Body of pancreas (tissue), 4 donors: Measurements from ENCODE around the gene CDC42BPA. TPM values are rescaled to one million over a fixed set of nuclear protein-coding genes. Genes with fewer than 3 reads are reported as not detected.

Source experiments
- ATAC-seq: fragments of 150-250 bp; one replicate; pipeline ENCODE4 v1.9.1; 2016
- DNase-seq, 4 donors: peaks; one replicate each; pipeline ENCODE4 v3.0.0-alpha.2; 2019
- H3K27ac ChIP-seq, 4 donors: fragments of 200-600 bp; sonication (generic); 1 replicate in 3 of 4; 2 replicates in 1 of 4; pipeline versions ENCODE4 v1.5.1 to v1.6.1; 2016 to 2019; ENCODE audit warnings: mild to moderate bottlenecking in 1 of 4, mixed read lengths in 1 of 4, moderate library complexity in 1 of 4
- H3K27me3 ChIP-seq, 2 donors: fragments of 200-600 bp; sonication (generic); one replicate each; pipeline ENCODE4 v1.6.0; 2016; ENCODE audit warnings: mild to moderate bottlenecking in 1 of 2
- H3K36me3 ChIP-seq, 2 donors: fragments of 200-600 bp; sonication (generic); replicated peaks in 1 of 2; 2 replicates each; pipeline ENCODE4 v1.5.1; 2016; ENCODE audit warnings: low read depth in 2 of 2; ENCODE audit not compliant: insufficient read depth in 1 of 2
- H3K4me1 ChIP-seq: fragments of 200-600 bp; sonication (generic); one replicate; pipeline ENCODE4 v1.6.0; 2016
- H3K4me3 ChIP-seq, 2 donors: fragments of 200-600 bp; sonication (generic); 1 replicate in 1 of 2; 2 replicates in 1 of 2; pipeline ENCODE4 v1.5.1; 2016 to 2019
- H3K9me3 ChIP-seq, 3 donors: fragments of 200-600 bp; sonication (generic); 1 replicate in 2 of 3; 2 replicates in 1 of 3; pipeline ENCODE4 v1.5.1; 2016
- POLR2A ChIP-seq, 3 donors: fragments of 450-650 bp; IDR thresholded peaks; one replicate each; pipeline ENCODE4 v1.6.1; 2016; ENCODE audit warnings: antibody characterized with exemption in 3 of 3, mild to moderate bottlenecking in 2 of 3
- WGBS, 2 donors: methylation state at CpG; one replicate each; pipeline ENCODE4 v1.1.5; 2017; 5-methylcytosine and 5-hydroxymethylcytosine counted together
- intact Hi-C: fragments of 100-400 bp; cut with DNase I; formaldehyde crosslinking; loops from one replicate; pipeline ENCODE4 v1.15.1; 2023
- total RNA-seq, 2 donors: library from RNA; depleted of rRNA; stranded (reverse); fragments of >200 nt; gene quantifications; one replicate each; pipeline ENCODE4 v1.1.0, GENCODE V29; 2016
- TF ChIP-seq, protein P1 (sequence below), 7 experiments: fragments of 450-650 bp in 4 of 7; fragments of 200-600 bp in 3 of 7; sonication (generic) in 3 of 7; IDR thresholded peaks; one replicate each; pipeline ENCODE4 v1.5.1; 2016 to 2019; ENCODE audit warnings: antibody characterized with exemption in 7 of 7

Gene CDC42BPA
- total RNA-seq, 2 donors from 2014 or later = 35.9 to 37.6 TPM

GRCh38 chr1:226988334-226988666 is 330.0 kb downstream of the CDC42BPA start:
- ATAC-seq (no peak), DNase-seq (peak in 1 of 4 donors; percentile 42)
- Histone ChIP-seq H3K4me3 (no peak overlapping the region), H3K36me3 (peaks cover 11 to 14% of the 10 kb centered on the region in 2 donors), H3K4me1 (peaks cover 41% of the 10 kb centered on the region), H3K9me3 (no peaks in the 10 kb centered on the region), H3K27me3 (no peaks in the 10 kb centered on the region), H3K27ac (peak overlapping the region in 2 of 4 donors; percentile 65 to 71)
- TF ChIP-seq, protein P1, sequence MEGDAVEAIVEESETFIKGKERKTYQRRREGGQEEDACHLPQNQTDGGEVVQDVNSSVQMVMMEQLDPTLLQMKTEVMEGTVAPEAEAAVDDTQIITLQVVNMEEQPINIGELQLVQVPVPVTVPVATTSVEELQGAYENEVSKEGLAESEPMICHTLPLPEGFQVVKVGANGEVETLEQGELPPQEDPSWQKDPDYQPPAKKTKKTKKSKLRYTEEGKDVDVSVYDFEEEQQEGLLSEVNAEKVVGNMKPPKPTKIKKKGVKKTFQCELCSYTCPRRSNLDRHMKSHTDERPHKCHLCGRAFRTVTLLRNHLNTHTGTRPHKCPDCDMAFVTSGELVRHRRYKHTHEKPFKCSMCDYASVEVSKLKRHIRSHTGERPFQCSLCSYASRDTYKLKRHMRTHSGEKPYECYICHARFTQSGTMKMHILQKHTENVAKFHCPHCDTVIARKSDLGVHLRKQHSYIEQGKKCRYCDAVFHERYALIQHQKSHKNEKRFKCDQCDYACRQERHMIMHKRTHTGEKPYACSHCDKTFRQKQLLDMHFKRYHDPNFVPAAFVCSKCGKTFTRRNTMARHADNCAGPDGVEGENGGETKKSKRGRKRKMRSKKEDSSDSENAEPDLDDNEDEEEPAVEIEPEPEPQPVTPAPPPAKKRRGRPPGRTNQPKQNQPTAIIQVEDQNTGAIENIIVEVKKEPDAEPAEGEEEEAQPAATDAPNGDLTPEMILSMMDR (IDR thresholded peaks at IDR 0.05) = no peak
- TF ChIP-seq POLR2A (IDR thresholded peaks at IDR 0.05) = no peak
- intact Hi-C loops = no loop called here
- 43 to 60% methylated on average over 3 of the region's 3 CpGs for WGBS, 2 donors

GRCh38 chr1:226987623-226988333 is 330.5 kb downstream of the CDC42BPA start:
- peak overlapping the region in 2 of 4 donors; percentile 65 to 71 for H3K27ac ChIP-seq
- H3K27me3 ChIP-seq = no peaks in the 10 kb centered on the region
- peaks cover 41% of the 10 kb centered on the region for H3K4me1 ChIP-seq
- intact Hi-C loops = no loop called here
- peaks cover 11 to 19% of the 10 kb centered on the region in 2 donors for H3K36me3 ChIP-seq
- TF ChIP-seq, protein P1 (IDR thresholded peaks at IDR 0.05) = no peak
- no peak for TF ChIP-seq POLR2A (IDR thresholded peaks at IDR 0.05)
- ATAC-seq = no peak
- DNase-seq = no peak
- H3K9me3 ChIP-seq = no peaks in the 10 kb centered on the region
- no peak overlapping the region for H3K4me3 ChIP-seq
- WGBS, 2 donors = 86 to 90% methylated on average over 15 to 16 of the region's 16 CpGs

- H3K27me3 ChIP-seq = no peaks in the 10 kb centered on the region
- 78 to 90% methylated on average over 8 of the region's 8 CpGs for WGBS, 2 donors
- TF ChIP-seq, protein P1 (IDR thresholded peaks at IDR 0.05) = no peak
- no peak for TF ChIP-seq POLR2A (IDR thresholded peaks at IDR 0.05)
- ATAC-seq = no peak
- H3K4me3 ChIP-seq = no peak overlapping the region
- no peak overlapping the region for H3K27ac ChIP-seq
- no peaks in the 10 kb centered on the region for H3K9me3 ChIP-seq
- H3K4me1 ChIP-seq = peaks cover 41% of the 10 kb centered on the region
- DNase-seq = no peak
- intact Hi-C loops = no loop called here
- H3K36me3 ChIP-seq = peaks cover 16 to 22% of the 10 kb centered on the region in 2 donors
Observed at GRCh38 chr1:226987179-226987536, 331.1 kb downstream of the CDC42BPA start.

DNA sequence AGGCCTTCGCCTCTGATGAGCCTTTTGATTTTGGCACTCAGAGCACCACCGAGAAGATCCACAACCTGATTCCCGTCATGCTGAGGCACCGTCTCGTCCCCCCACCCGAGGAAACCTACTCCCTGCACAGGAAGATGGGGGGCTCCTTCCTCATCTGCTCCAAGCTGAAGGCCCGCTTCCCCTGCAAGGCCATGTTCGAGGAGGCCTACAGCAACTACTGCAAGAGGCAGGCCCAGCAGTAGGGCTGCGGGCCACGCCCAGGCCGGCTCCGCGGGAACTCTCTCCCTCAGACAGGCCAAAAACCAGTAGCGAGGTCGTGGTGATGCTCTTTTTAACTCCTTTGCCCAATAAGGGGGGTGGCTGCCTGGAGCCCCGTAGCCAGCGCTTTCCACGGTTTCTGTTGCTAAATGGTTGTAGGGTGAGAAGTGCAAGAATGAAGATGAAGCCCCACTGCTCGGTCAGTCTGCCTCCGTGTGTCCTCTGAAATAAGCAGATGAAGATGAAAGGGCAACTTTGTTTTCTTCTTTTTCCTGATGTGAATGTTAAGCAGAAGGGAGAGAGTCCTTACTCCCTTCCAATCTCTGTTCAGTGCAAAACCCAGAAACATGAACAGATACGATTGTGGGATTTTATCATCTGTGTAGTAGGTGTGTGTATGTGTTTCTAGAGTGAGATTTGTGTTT is 331.7 kb downstream of the CDC42BPA start:
- H3K36me3 ChIP-seq = peaks cover 16 to 22% of the 10 kb centered on the region in 2 donors
- TF ChIP-seq, protein P1 (IDR thresholded peaks at IDR 0.05) = no peak
- no peak for TF ChIP-seq POLR2A (IDR thresholded peaks at IDR 0.05)
- ATAC-seq (no peak), DNase-seq (peak in 1 of 4 donors; percentile 17)
- H3K4me1 ChIP-seq = peaks cover 41% of the 10 kb centered on the region
- no peak overlapping the region for H3K27ac ChIP-seq
- no peak overlapping the region for H3K4me3 ChIP-seq
- intact Hi-C loops = no loop called here
- H3K27me3 ChIP-seq = no peaks in the 10 kb centered on the region
- H3K9me3 ChIP-seq = no peaks in the 10 kb centered on the region
- WGBS, 2 donors = 87 to 90% methylated on average over 18 to 20 of the region's 21 CpGs
